Vagina (tissue), 2 donors: Measurements from ENCODE around the gene FRRS1. TPM values are rescaled to one million over a fixed set of nuclear protein-coding genes. Genes with fewer than 3 reads are reported as not detected.

ENCODE experiments used
- DNase-seq, 2 donors: peaks; one replicate each; pipeline ENCODE4 v3.0.0-alpha.2; 2017; ENCODE audit errors: extremely low spot score in 2 of 2
- H3K27ac ChIP-seq: fragments of 200-600 bp; sonication (generic); one replicate; pipeline ENCODE4 v1.5.1; 2019
- H3K27me3 ChIP-seq: fragments of 200-600 bp; sonication (generic); one replicate; pipeline ENCODE4 v1.5.1; 2019
- H3K36me3 ChIP-seq, 2 donors: fragments of 200-600 bp; sonication (generic); one replicate each; pipeline ENCODE4 v1.5.1; 2017 to 2019
- H3K4me1 ChIP-seq: fragments of 200-600 bp; sonication (generic); one replicate; pipeline ENCODE4 v1.5.1; 2019
- H3K4me3 ChIP-seq, 2 donors: fragments of 200-600 bp; sonication (generic); 1 replicate in 1 of 2; 2 replicates in 1 of 2; pipeline ENCODE4 v1.5.1; 2016 to 2019
- H3K9me3 ChIP-seq: fragments of 200-600 bp; sonication (generic); one replicate; pipeline ENCODE4 v1.5.1; 2019
- POLR2A ChIP-seq, 2 donors: fragments of 450-650 bp; IDR thresholded peaks; one replicate each; pipeline ENCODE4 v1.6.1; 2017; ENCODE audit warnings: antibody characterized with exemption in 2 of 2, mild to moderate bottlenecking in 2 of 2, moderate library complexity in 2 of 2
- POLR2AphosphoS5 ChIP-seq, 2 donors: sonication (generic); formaldehyde crosslinking; IDR thresholded peaks; one replicate each; pipeline ENCODE4 v1.9.0; 2017; ENCODE audit warnings: antibody characterized with exemption in 2 of 2, mild to moderate bottlenecking in 2 of 2, low read depth in 1 of 2; ENCODE audit not compliant: insufficient read depth in 1 of 2
- intact Hi-C: fragments of 100-400 bp; cut with DNase I; formaldehyde crosslinking; loops from one replicate; pipeline ENCODE4 v1.15.1; 2023
- total RNA-seq: library from RNA; depleted of rRNA; stranded (reverse); fragments of >200 nt; gene quantifications from one replicate; pipeline ENCODE4 v1.2.3, GENCODE V29; 2016
- TF ChIP-seq, protein P1 (sequence below), 3 experiments: fragments of 450-650 bp in 2 of 3; fragments of 200-600 bp in 1 of 3; sonication (generic) in 1 of 3; IDR thresholded peaks; one replicate each; pipeline ENCODE4 v1.5.1; 2017 to 2019; ENCODE audit warnings: antibody characterized with exemption in 3 of 3, mild to moderate bottlenecking in 2 of 3, moderate library complexity in 2 of 3

The FRRS1 gene
- total RNA-seq, 1 donor from 2014 or later, result 22.1 TPM

DNA sequence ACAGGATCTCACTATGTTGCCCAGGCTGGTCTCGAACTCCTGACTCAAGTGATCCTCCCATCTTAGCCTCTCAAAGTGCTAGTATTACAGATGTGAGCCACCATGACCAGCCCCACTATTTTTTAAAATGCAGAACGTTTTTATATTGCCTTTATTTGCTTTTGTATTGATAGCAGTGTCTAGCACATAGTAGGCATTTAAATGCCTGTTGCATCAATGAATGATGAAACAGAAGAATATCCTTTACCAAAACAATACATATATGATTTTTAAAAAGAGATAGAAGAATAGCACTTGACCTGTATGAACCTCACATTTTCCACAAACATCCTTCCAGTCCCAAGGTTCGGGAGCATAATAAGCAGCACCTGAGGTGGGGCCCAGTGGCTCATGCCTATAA lies 16.5 kb upstream of the FRRS1 start:
- H3K36me3 ChIP-seq, result no peaks in the 10 kb centered on the region
- no peak for DNase-seq
- H3K4me1 ChIP-seq, result no peaks in the 10 kb centered on the region
- H3K9me3 ChIP-seq, result no peaks in the 10 kb centered on the region
- no peaks in the 10 kb centered on the region for H3K27me3 ChIP-seq
- H3K4me3 ChIP-seq, result no peak overlapping the region
- no peak overlapping the region for H3K27ac ChIP-seq
- no peak for TF ChIP-seq POLR2A (IDR thresholded peaks at IDR 0.05)
- TF ChIP-seq, protein P1, sequence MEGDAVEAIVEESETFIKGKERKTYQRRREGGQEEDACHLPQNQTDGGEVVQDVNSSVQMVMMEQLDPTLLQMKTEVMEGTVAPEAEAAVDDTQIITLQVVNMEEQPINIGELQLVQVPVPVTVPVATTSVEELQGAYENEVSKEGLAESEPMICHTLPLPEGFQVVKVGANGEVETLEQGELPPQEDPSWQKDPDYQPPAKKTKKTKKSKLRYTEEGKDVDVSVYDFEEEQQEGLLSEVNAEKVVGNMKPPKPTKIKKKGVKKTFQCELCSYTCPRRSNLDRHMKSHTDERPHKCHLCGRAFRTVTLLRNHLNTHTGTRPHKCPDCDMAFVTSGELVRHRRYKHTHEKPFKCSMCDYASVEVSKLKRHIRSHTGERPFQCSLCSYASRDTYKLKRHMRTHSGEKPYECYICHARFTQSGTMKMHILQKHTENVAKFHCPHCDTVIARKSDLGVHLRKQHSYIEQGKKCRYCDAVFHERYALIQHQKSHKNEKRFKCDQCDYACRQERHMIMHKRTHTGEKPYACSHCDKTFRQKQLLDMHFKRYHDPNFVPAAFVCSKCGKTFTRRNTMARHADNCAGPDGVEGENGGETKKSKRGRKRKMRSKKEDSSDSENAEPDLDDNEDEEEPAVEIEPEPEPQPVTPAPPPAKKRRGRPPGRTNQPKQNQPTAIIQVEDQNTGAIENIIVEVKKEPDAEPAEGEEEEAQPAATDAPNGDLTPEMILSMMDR (IDR thresholded peaks at IDR 0.05), result no peak
- no peak for TF ChIP-seq POLR2AphosphoS5 (IDR thresholded peaks at IDR 0.05; ENCODE audit: insufficient read depth in 1 of 2, low read depth in 1 of 2)
- intact Hi-C loops, result no loop called here

DNA sequence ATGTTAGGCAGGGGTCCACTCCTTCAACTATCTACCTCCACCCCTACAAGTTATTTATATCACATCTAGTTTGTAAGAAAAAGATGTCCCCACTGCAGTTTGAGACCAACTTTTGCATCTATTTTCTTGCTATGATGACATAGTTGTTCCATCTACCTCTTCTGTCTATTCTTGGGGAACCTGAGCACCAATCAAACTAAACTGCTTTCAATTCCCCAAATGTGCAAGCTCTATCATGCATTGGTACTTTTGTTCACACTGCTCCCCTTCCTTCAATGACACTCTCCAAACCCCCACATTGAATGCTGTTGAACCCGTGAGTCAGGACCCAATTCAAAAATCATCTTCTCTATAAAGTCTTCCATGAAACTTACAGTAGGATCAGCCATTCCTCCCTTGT lies 16.0 kb upstream of the FRRS1 start:
- intact Hi-C loops, result no loop called here

DNA sequence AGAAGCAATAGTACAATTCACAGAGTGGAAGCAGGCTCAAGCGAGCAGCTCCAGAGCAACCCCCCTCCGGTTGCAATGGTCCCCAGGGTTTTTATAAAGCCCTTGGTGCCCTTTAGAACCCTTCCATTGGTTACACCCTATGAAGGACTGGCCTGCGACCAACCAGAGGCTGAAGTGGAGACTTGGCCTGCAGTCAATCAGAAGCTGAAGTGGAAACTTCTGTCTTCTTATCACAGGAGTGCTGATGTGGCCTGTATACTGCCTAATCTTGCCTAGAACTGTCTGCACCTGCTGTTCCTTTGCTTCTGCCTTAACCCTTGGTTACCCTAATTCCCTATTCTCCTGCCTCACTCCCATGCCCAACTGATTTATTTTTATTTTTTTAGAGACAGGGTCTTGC lies 15.4 kb upstream of the FRRS1 start:
- intact Hi-C loops, result no loop called here
- Histone ChIP-seq H3K36me3 (no peaks in the 10 kb centered on the region), H3K9me3 (no peaks in the 10 kb centered on the region), H3K4me1 (no peaks in the 10 kb centered on the region), H3K27ac (no peak overlapping the region), H3K27me3 (no peaks in the 10 kb centered on the region), H3K4me3 (no peak overlapping the region)
- DNase-seq, result no peak
- no peak for TF ChIP-seq POLR2A (IDR thresholded peaks at IDR 0.05)
- TF ChIP-seq, protein P1 (IDR thresholded peaks at IDR 0.05), result no peak
- TF ChIP-seq POLR2AphosphoS5 (IDR thresholded peaks at IDR 0.05; ENCODE audit: insufficient read depth in 1 of 2, low read depth in 1 of 2), result no peak

More for the DNA sequence above, 16.0 kb upstream of the FRRS1 start:
- DNase-seq, result no peak
- Histone ChIP-seq H3K9me3 (no peaks in the 10 kb centered on the region), H3K4me3 (no peak overlapping the region), H3K36me3 (no peaks in the 10 kb centered on the region), H3K4me1 (no peaks in the 10 kb centered on the region), H3K27ac (no peak overlapping the region), H3K27me3 (no peaks in the 10 kb centered on the region)
- TF ChIP-seq POLR2AphosphoS5 (IDR thresholded peaks at IDR 0.05; ENCODE audit: insufficient read depth in 1 of 2, low read depth in 1 of 2), result no peak
- TF ChIP-seq, protein P1 (IDR thresholded peaks at IDR 0.05), result no peak
- no peak for TF ChIP-seq POLR2A (IDR thresholded peaks at IDR 0.05)

DNA sequence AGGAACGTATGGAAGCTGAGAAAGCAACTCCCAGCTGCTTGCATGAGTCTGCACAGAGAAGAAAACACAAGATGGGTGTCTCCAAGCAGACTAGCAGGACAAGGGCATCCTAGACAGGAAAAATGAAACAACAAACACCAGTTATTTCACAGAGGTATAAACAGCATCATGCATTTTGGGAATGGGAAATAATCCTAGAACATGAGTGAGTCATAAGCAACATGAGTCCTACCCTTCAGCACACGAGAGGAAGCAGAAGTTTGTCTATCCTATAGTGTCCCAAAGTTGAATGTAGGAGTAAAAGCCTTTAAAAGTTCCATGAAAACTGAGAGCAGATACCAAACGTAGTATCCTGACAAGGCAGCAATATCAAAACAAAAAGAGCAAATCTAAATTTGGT lies 11.3 kb upstream of the FRRS1 start:
- DNase-seq, result no peak
- H3K36me3 ChIP-seq, result no peaks in the 10 kb centered on the region
- no peaks in the 10 kb centered on the region for H3K27me3 ChIP-seq
- no peak overlapping the region for H3K27ac ChIP-seq
- TF ChIP-seq, protein P1 (IDR thresholded peaks at IDR 0.05), result no peak
- no peak for TF ChIP-seq POLR2A (IDR thresholded peaks at IDR 0.05)
- TF ChIP-seq POLR2AphosphoS5 (IDR thresholded peaks at IDR 0.05; ENCODE audit: insufficient read depth in 1 of 2, low read depth in 1 of 2), result no peak
- H3K9me3 ChIP-seq, result no peaks in the 10 kb centered on the region
- intact Hi-C loops, result no loop called here
- no peak overlapping the region for H3K4me3 ChIP-seq
- no peaks in the 10 kb centered on the region for H3K4me1 ChIP-seq

DNA sequence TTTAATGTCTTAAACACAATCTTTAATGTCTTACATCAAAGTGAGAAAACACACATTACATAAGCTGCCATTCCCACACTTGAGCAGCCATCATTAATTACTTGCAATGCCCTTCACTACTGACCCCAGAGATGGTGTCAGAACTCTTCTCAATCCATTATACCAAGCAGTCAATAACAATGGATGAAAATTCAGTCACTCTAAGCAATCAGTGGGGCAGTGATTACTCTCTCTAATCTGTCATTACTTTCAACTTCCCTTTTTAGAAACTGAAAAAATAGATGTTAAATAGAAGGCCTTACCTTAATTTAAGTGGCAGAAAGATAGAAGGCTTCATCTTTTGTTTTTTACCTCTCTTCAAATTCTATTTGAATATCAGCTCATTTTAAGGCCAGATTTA lies 9.7 kb upstream of the FRRS1 start:
- Histone ChIP-seq H3K36me3 (no peaks in the 10 kb centered on the region), H3K27me3 (no peaks in the 10 kb centered on the region), H3K27ac (no peak overlapping the region), H3K4me1 (no peaks in the 10 kb centered on the region), H3K4me3 (no peak overlapping the region), H3K9me3 (no peaks in the 10 kb centered on the region)
- no peak for DNase-seq
- no peak for TF ChIP-seq POLR2AphosphoS5 (IDR thresholded peaks at IDR 0.05; ENCODE audit: insufficient read depth in 1 of 2, low read depth in 1 of 2)
- TF ChIP-seq, protein P1 (IDR thresholded peaks at IDR 0.05), result no peak
- no peak for TF ChIP-seq POLR2A (IDR thresholded peaks at IDR 0.05)
- intact Hi-C loops, result no loop called here
